Measurements from ENCODE around the gene CD1E.

The CD1E gene

GRCh38 chr1:158324395-158324794 lies 29.3 kb upstream of the CD1E start:
- TF ChIP-seq FOXP2 (optimal IDR thresholded peaks at IDR 0.05; ENCODE audit: borderline replicate concordance, extremely low read depth, extremely low read length, insufficient read depth), result no peak
- TF ChIP-seq TAF1 (IDR thresholded peaks at IDR 0.05; ENCODE audit: borderline replicate concordance, insufficient read depth, low read length), result no peak
- TF ChIP-seq POLR2AphosphoS5 (IDR thresholded peaks at IDR 0.05; ENCODE audit: low read depth, low read length), result no peak
- no peak for TF ChIP-seq SIN3A (IDR thresholded peaks at IDR 0.05; ENCODE audit: borderline replicate concordance, insufficient read depth, low read length)
- no peak for TF ChIP-seq REST (IDR thresholded peaks at IDR 0.05; ENCODE audit: insufficient read depth in 1 of 2, low read depth in 2 of 2, low read length in 2 of 2)

- TF ChIP-seq POLR2AphosphoS5 (IDR thresholded peaks at IDR 0.05; ENCODE audit: low read depth, low read length), result no peak
- no peak for TF ChIP-seq REST (IDR thresholded peaks at IDR 0.05; ENCODE audit: insufficient read depth in 1 of 2, low read depth in 2 of 2, low read length in 2 of 2)
- TF ChIP-seq SIN3A (IDR thresholded peaks at IDR 0.05; ENCODE audit: borderline replicate concordance, insufficient read depth, low read length), result no peak
- no peak for TF ChIP-seq FOXP2 (optimal IDR thresholded peaks at IDR 0.05; ENCODE audit: borderline replicate concordance, extremely low read depth, extremely low read length, insufficient read depth)
- TF ChIP-seq TAF1 (IDR thresholded peaks at IDR 0.05; ENCODE audit: borderline replicate concordance, insufficient read depth, low read length), result no peak
Measured at GRCh38 chr1:158327481-158327880, 26.2 kb upstream of the CD1E start.

GRCh38 chr1:158328426-158328825 lies 25.3 kb upstream of the CD1E start:
- no peak for TF ChIP-seq REST (IDR thresholded peaks at IDR 0.05; ENCODE audit: insufficient read depth in 1 of 2, low read depth in 2 of 2, low read length in 2 of 2)

- TF ChIP-seq TAF1 (IDR thresholded peaks at IDR 0.05; ENCODE audit: borderline replicate concordance, insufficient read depth, low read length), result no peak
- no peak for TF ChIP-seq REST (IDR thresholded peaks at IDR 0.05; ENCODE audit: insufficient read depth in 1 of 2, low read depth in 2 of 2, low read length in 2 of 2)
- no peak for TF ChIP-seq FOXP2 (optimal IDR thresholded peaks at IDR 0.05; ENCODE audit: borderline replicate concordance, extremely low read depth, extremely low read length, insufficient read depth)
- no peak for TF ChIP-seq SIN3A (IDR thresholded peaks at IDR 0.05; ENCODE audit: borderline replicate concordance, insufficient read depth, low read length)
- no peak for TF ChIP-seq POLR2AphosphoS5 (IDR thresholded peaks at IDR 0.05; ENCODE audit: low read depth, low read length)
Measured at GRCh38 chr1:158329300-158329699, 24.4 kb upstream of the CD1E start.

DNA sequence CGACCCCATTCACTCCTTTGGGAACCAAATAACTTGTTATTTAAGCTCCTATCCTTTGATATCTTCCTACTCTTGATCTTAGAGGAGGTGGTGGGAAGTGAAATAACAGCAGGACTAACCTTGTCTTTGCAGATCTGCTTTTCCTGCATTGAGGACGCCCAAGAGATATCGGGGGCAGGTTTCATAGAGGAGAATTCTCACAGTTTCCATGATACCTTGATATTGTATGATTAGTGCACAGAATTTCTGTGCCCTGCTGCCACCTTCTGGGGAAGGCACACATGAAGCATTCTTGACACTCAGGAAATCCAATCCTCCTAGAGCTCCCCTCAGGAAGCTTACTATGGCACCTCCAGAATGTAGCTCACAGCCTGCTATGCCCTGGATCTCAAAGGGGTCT lies 24.0 kb upstream of the CD1E start:
- TF ChIP-seq REST (IDR thresholded peaks at IDR 0.05; ENCODE audit: insufficient read depth in 1 of 2, low read depth in 2 of 2, low read length in 2 of 2) (no peak), SIN3A (IDR thresholded peaks at IDR 0.05; ENCODE audit: borderline replicate concordance, insufficient read depth, low read length) (no peak), POLR2AphosphoS5 (IDR thresholded peaks at IDR 0.05; ENCODE audit: low read depth, low read length) (no peak), TAF1 (IDR thresholded peaks at IDR 0.05; ENCODE audit: borderline replicate concordance, insufficient read depth, low read length) (no peak), FOXP2 (optimal IDR thresholded peaks at IDR 0.05; ENCODE audit: borderline replicate concordance, extremely low read depth, extremely low read length, insufficient read depth) (no peak)

All from PFSK-1 (cell line).